ENCODE data around the gene IL1R2. TPM values are rescaled to one million over a fixed set of nuclear protein-coding genes. Genes with fewer than 3 reads are reported as not detected.

The IL1R2 gene
- polyA plus RNA-seq, 1 experiment: not detected

GRCh38 chr2:101982495-101983029 is 9.2 kb upstream of the IL1R2 start:
- TF ChIP-seq CTCF (IDR thresholded peaks at IDR 0.05; ENCODE audit: insufficient read depth, low read depth, low read length): no peak
- ChIA-PET POLR2A (no interaction called here), CTCF (interaction anchor here (1.0 to 1.2 kb wide), 2 partner anchors 99 to 463 kb away, joined by 5 to 7 read pairs; no protein-coding TSS in a partner anchor)
- Histone ChIP-seq H3K4me3 (ENCODE audit: low read depth, low read length) (no peak overlapping the region), H3K36me3 (ENCODE audit: control insufficient read depth, insufficient read depth, low read length) (no peaks in the 10 kb centered on the region), H3K27me3 (ENCODE audit: control insufficient read depth, insufficient read depth, low read length) (no peaks in the 10 kb centered on the region)
- DNase-seq (ENCODE audit: low read depth): no peak

GRCh38 chr2:101983486-101983885 is 8.3 kb upstream of the IL1R2 start:
- no peaks in the 10 kb centered on the region; the same call in 1 of the 2 replicates for H3K27me3 ChIP-seq (ENCODE audit: control insufficient read depth, insufficient read depth, low read length)
- ChIA-PET CTCF (interaction anchor here (0.7 to 1.2 kb wide), 2 partner anchors 93 to 100 kb away, joined by 5 to 7 read pairs; no protein-coding TSS in a partner anchor), POLR2A (no interaction called here)
- TF ChIP-seq CTCF (IDR thresholded peaks at IDR 0.05; ENCODE audit: insufficient read depth, low read depth, low read length): no peak
- H3K4me3 ChIP-seq (ENCODE audit: low read depth, low read length): no peak overlapping the region
- no peak for DNase-seq (ENCODE audit: low read depth)
- H3K36me3 ChIP-seq (ENCODE audit: control insufficient read depth, insufficient read depth, low read length): no peaks in the 10 kb centered on the region

DNA sequence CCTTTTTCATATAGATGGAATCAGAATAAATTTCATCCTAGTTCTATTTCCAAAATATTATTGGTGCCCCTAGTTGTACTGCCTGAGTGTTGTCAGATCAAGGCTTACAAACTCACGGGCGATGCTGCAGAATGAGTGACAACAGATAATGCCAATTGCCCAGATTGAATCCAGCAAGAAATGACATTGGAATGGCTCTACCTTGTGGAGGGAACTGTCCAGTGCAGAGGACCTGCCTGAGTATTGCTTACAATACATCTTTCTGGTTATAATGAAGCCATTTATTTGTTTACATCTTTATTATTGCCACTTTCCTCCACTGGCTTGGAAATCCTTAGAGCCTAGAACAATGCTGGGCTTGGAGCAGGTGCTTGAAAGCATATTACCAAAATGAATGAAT is 7.8 kb upstream of the IL1R2 start:
- ChIA-PET CTCF (interaction anchor here (0.6 to 1.5 kb wide), 4 partner anchors 93 to 643 kb away, joined by 3 to 7 read pairs (median 6); no protein-coding TSS in a partner anchor), POLR2A (no interaction called here)
- peak; percentile 38; the same call in 1 of the 2 replicates for TF ChIP-seq CTCF (IDR thresholded peaks at IDR 0.05; ENCODE audit: insufficient read depth, low read depth, low read length)
- DNase-seq (ENCODE audit: low read depth): no peak
- H3K27me3 ChIP-seq (ENCODE audit: control insufficient read depth, insufficient read depth, low read length): no peaks in the 10 kb centered on the region; the same call in 1 of the 2 replicates
- H3K4me3 ChIP-seq (ENCODE audit: low read depth, low read length): no peak overlapping the region
- H3K36me3 ChIP-seq (ENCODE audit: control insufficient read depth, insufficient read depth, low read length): no peaks in the 10 kb centered on the region

GRCh38 chr2:101984656-101985055 is 7.1 kb upstream of the IL1R2 start:
- ChIA-PET CTCF (interaction anchor here (0.6 to 1.5 kb wide), 2 partner anchors 101 to 644 kb away, joined by 3 to 6 read pairs; no protein-coding TSS in a partner anchor), POLR2A (no interaction called here)
- DNase-seq (ENCODE audit: low read depth): no peak
- Histone ChIP-seq H3K27me3 (ENCODE audit: control insufficient read depth, insufficient read depth, low read length) (no peaks in the 10 kb centered on the region; the same call in 1 of the 2 replicates), H3K4me3 (ENCODE audit: low read depth, low read length) (no peak overlapping the region), H3K36me3 (ENCODE audit: control insufficient read depth, insufficient read depth, low read length) (no peaks in the 10 kb centered on the region)
- TF ChIP-seq CTCF (IDR thresholded peaks at IDR 0.05; ENCODE audit: insufficient read depth, low read depth, low read length): no peak

GRCh38 chr2:101985101-101985792 is 6.5 kb upstream of the IL1R2 start:
- CTCF ChIA-PET: interaction anchor here (1.5 kb wide), 1 partner anchor 101 kb away, joined by 6 read pairs; no protein-coding TSS in a partner anchor

More at GRCh38 chr2:101985101-101985792, 6.5 kb upstream of the IL1R2 start:
- no peak for TF ChIP-seq CTCF (IDR thresholded peaks at IDR 0.05; ENCODE audit: insufficient read depth, low read depth, low read length)
- no peak overlapping the region for H3K4me3 ChIP-seq (ENCODE audit: low read depth, low read length)
- peaks cover 4% of the 10 kb centered on the region for H3K27me3 ChIP-seq (ENCODE audit: control insufficient read depth, insufficient read depth, low read length)
- no peak for DNase-seq (ENCODE audit: low read depth)
- H3K36me3 ChIP-seq (ENCODE audit: control insufficient read depth, insufficient read depth, low read length): no peaks in the 10 kb centered on the region
- POLR2A ChIA-PET: no interaction called here
